Panc1 (cell line): ENCODE data around the gene DCTN1. TPM values are rescaled to one million over a fixed set of nuclear protein-coding genes. Genes with fewer than 3 reads are reported as not detected.

ENCODE experiments used
- ATAC-seq: fragments of 200-7000 bp; cut with Tn5 transposase; 2 replicates; pipeline ENCODE4 v1.9.1; 2020; ENCODE audit warnings: mild to moderate bottlenecking, moderate library complexity
- BruUV-seq: library from RNA; stranded (reverse); fragments of 400-500 nt; replicated peaks from 2 replicates; lab custom pipeline; 2021; lab: Mats Ljungman, UMichigan
- CTCF ChIA-PET: fragments of 300-600 bp; sonication (Branson Sonifier 250); formaldehyde crosslinking; loops from one replicate; lab custom pipeline; 2022; ENCODE audit warnings: antibody characterized with exemption; lab: Charles Lee
- POLR2A ChIA-PET: fragments of 300-600 bp; sonication (Branson Sonifier 250); formaldehyde crosslinking; loops from one replicate; lab custom pipeline; 2022; ENCODE audit warnings: antibody characterized with exemption; lab: Charles Lee
- DNase-seq: peaks from one replicate; pipeline ENCODE4 v3.0.0-alpha.2; 2010; ENCODE audit warnings: low read depth, low spot score
- H3K27ac ChIP-seq: 2 replicates; pipeline ENCODE4 v1.5.1; 2011; ENCODE audit warnings: mild to moderate bottlenecking, low read length, inconsistent platforms
- H3K27me3 ChIP-seq: fragments of 200-500 bp; sonication (Bioruptor generic); 2 replicates; pipeline ENCODE4 v1.6.0; 2014; ENCODE audit warnings: low read length, inconsistent platforms; ENCODE audit not compliant: control insufficient read depth, insufficient read depth
- H3K36me3 ChIP-seq: fragments of 200-500 bp; sonication (Bioruptor generic); 2 replicates; pipeline ENCODE4 v1.5.1; 2014; ENCODE audit warnings: inconsistent platforms, mild to moderate bottlenecking, low read length, moderate library complexity; ENCODE audit not compliant: control insufficient read depth, insufficient read depth
- H3K4me1 ChIP-seq: 2 replicates; pipeline ENCODE4 v1.5.1; 2011; ENCODE audit warnings: inconsistent platforms, mild to moderate bottlenecking, low read length, moderate library complexity; ENCODE audit not compliant: control insufficient read depth, insufficient read depth
- H3K4me3 ChIP-seq, 2 experiments: 2 replicates each; pipeline ENCODE4 v1.5.1; 2011 to 2012; ENCODE audit warnings: low read depth in 2 of 2, low read length in 2 of 2, mild to moderate bottlenecking in 2 of 2, inconsistent platforms in 1 of 2, moderate library complexity in 1 of 2
- H3K9me3 ChIP-seq: fragments of 200-500 bp; sonication (Bioruptor generic); 2 replicates; pipeline ENCODE4 v1.5.1; 2014; ENCODE audit warnings: low read depth, mild to moderate bottlenecking, inconsistent platforms, low read length, moderate library complexity; ENCODE audit not compliant: control insufficient read depth, insufficient read depth
- CTCF ChIP-seq: fragments of 450-650 bp; IDR thresholded peaks from 2 replicates; pipeline ENCODE4 v1.5.1; 2017; ENCODE audit warnings: mild to moderate bottlenecking
- POLR2AphosphoS5 ChIP-seq: IDR thresholded peaks from 2 replicates; pipeline ENCODE4 v1.6.1; 2012; ENCODE audit warnings: mild to moderate bottlenecking, low read depth, low read length, moderate library complexity
- SIN3A ChIP-seq: IDR thresholded peaks from 2 replicates; pipeline ENCODE4 v1.6.1; 2012; ENCODE audit warnings: low read depth, mild to moderate bottlenecking, low read length, moderate library complexity, borderline replicate concordance; ENCODE audit not compliant: insufficient read depth
- TCF7L2 ChIP-seq: IDR thresholded peaks from 2 replicates; pipeline ENCODE4 v1.6.1; 2011; ENCODE audit warnings: mild to moderate bottlenecking, low read depth, low read length, inconsistent platforms
- in situ Hi-C: cut with HindIII; loops from 2 replicates; pipeline ENCODE4 v1.10.0; 2016; ENCODE audit warnings: low sequenced_read_pairs, low pct_unique_long_range_greater_than_20kb
- intact Hi-C: fragments of 100-400 bp; cut with micrococcal nuclease; formaldehyde crosslinking; loops from one replicate; pipeline ENCODE4 v1.10.0; 2022; ENCODE audit not compliant: unreplicated experiment
- total RNA-seq: library from RNA; stranded (reverse); gene quantifications from one replicate; pipeline ENCODE4 v1.2.1, GENCODE V29; 2021; ENCODE audit not compliant: unreplicated experiment
- TF ChIP-seq, protein P1 (sequence below), 2 experiments: IDR thresholded peaks; 2 replicates each; pipeline ENCODE4 v1.6.1; 2011 to 2012; ENCODE audit warnings: low read depth in 2 of 2, control low read depth in 1 of 2, low read length in 1 of 2, mild to moderate bottlenecking in 1 of 2, moderate library complexity in 1 of 2; ENCODE audit not compliant: insufficient read depth in 1 of 2

Gene DCTN1
- total RNA-seq, 1 experiment from 2014 or later = 190 TPM

- intact Hi-C loops = no loop called here
- no peak for DNase-seq
Observed at GRCh38 chr2:74313497-74313896, 66.6 kb downstream of the DCTN1 start.

GRCh38 chr2:74312913-74313312, 67.2 kb downstream of the DCTN1 start:
- intact Hi-C loops = no loop called here
- CTCF ChIA-PET = no interaction called here
- no peak for DNase-seq
- no peak for ATAC-seq
- Histone ChIP-seq H3K4me1 (no peaks in the 10 kb centered on the region), H3K27me3 (no peaks in the 10 kb centered on the region; the same call in none of the 2 replicates), H3K4me3 (no peak overlapping the region), H3K36me3 (no peaks in the 10 kb centered on the region), H3K9me3 (no peaks in the 10 kb centered on the region), H3K27ac (no peak overlapping the region)
- no TSS peak for BruUV-seq
- TF ChIP-seq POLR2AphosphoS5 (no peak), TCF7L2 (no peak), SIN3A (no peak), CTCF (no peak)
- TF ChIP-seq, protein P1, sequence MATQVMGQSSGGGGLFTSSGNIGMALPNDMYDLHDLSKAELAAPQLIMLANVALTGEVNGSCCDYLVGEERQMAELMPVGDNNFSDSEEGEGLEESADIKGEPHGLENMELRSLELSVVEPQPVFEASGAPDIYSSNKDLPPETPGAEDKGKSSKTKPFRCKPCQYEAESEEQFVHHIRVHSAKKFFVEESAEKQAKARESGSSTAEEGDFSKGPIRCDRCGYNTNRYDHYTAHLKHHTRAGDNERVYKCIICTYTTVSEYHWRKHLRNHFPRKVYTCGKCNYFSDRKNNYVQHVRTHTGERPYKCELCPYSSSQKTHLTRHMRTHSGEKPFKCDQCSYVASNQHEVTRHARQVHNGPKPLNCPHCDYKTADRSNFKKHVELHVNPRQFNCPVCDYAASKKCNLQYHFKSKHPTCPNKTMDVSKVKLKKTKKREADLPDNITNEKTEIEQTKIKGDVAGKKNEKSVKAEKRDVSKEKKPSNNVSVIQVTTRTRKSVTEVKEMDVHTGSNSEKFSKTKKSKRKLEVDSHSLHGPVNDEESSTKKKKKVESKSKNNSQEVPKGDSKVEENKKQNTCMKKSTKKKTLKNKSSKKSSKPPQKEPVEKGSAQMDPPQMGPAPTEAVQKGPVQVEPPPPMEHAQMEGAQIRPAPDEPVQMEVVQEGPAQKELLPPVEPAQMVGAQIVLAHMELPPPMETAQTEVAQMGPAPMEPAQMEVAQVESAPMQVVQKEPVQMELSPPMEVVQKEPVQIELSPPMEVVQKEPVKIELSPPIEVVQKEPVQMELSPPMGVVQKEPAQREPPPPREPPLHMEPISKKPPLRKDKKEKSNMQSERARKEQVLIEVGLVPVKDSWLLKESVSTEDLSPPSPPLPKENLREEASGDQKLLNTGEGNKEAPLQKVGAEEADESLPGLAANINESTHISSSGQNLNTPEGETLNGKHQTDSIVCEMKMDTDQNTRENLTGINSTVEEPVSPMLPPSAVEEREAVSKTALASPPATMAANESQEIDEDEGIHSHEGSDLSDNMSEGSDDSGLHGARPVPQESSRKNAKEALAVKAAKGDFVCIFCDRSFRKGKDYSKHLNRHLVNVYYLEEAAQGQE (IDR thresholded peaks at IDR 0.05; ENCODE audit: insufficient read depth in 1 of 2, low read depth in 2 of 2, low read length in 1 of 2) = no peak
- in situ Hi-C loops = no loop called here
- POLR2A ChIA-PET = interaction anchor here (0.7 kb wide), 1 partner anchor 83 kb away, joined by 15 read pairs; no protein-coding TSS in a partner anchor

More at GRCh38 chr2:74313497-74313896, 66.6 kb downstream of the DCTN1 start:
- ChIA-PET POLR2A (interaction anchor here (0.7 kb wide), 1 partner anchor 84 kb away, joined by 15 read pairs; no protein-coding TSS in a partner anchor), CTCF (no interaction called here)
- TF ChIP-seq TCF7L2 (no peak), SIN3A (no peak), POLR2AphosphoS5 (no peak), CTCF (no peak; the same call in 1 of the 2 replicates)
- TF ChIP-seq, protein P1 (IDR thresholded peaks at IDR 0.05; ENCODE audit: insufficient read depth in 1 of 2, low read depth in 2 of 2, low read length in 1 of 2) = no peak
- ATAC-seq = no peak
- H3K4me3 ChIP-seq = no peak overlapping the region
- H3K9me3 ChIP-seq = no peaks in the 10 kb centered on the region
- in situ Hi-C loops = no loop called here
- H3K36me3 ChIP-seq = no peaks in the 10 kb centered on the region
- BruUV-seq = no TSS peak
- H3K27me3 ChIP-seq = no peaks in the 10 kb centered on the region; the same call in none of the 2 replicates
- H3K4me1 ChIP-seq = no peaks in the 10 kb centered on the region
- H3K27ac ChIP-seq = no peak overlapping the region
